Measurements from ENCODE around the gene KRTAP12-4. TPM values are rescaled to one million over a fixed set of nuclear protein-coding genes. Genes with fewer than 3 reads are reported as not detected.

Gene KRTAP12-4
- total RNA-seq, 2 experiments from 2014 or later: not detected

- no peak overlapping the region for H3K27ac Mint-ChIP-seq
- no peaks in the 10 kb centered on the region for H3K27me3 Mint-ChIP-seq
- CTCF ChIA-PET: no interaction called here
- H3K36me3 Mint-ChIP-seq: peaks cover 4% of the 10 kb centered on the region
- H3K9me3 Mint-ChIP-seq: peaks cover 29% of the 10 kb centered on the region
- intact Hi-C loops (cut with micrococcal nuclease): no loop called here
- POLR2A ChIA-PET: no interaction called here
- no peak for DNase-seq
- H3K4me1 Mint-ChIP-seq (ENCODE audit: low read depth): no peaks in the 10 kb centered on the region
- H3K4me3 Mint-ChIP-seq: no peak overlapping the region
Measured at GRCh38 chr21:44609193-44609592, 45.3 kb downstream of the KRTAP12-4 start.

GRCh38 chr21:44606495-44606894 lies 48.0 kb downstream of the KRTAP12-4 start:
- POLR2A ChIA-PET: no interaction called here
- Mint-ChIP-seq H3K9me3 (peaks cover 27% of the 10 kb centered on the region), H3K27me3 (no peaks in the 10 kb centered on the region), H3K4me1 (ENCODE audit: low read depth) (no peaks in the 10 kb centered on the region), H3K36me3 (peaks cover 4% of the 10 kb centered on the region), H3K4me3 (no peak overlapping the region), H3K27ac (no peak overlapping the region)
- CTCF ChIA-PET: no interaction called here
- no peak for DNase-seq
- intact Hi-C loops (cut with micrococcal nuclease): no loop called here

Other genes starting within 250 kb of the KRTAP12-4 start
- 1 to 10 TPM; 2.6 to 2.8 TPM for gene LRRC3, start 199.1 kb downstream of the KRTAP12-4 start, total RNA-seq
- not detected for gene KRTAP10-1, start 114.5 kb downstream of the KRTAP12-4 start, total RNA-seq
- gene KRTAP10-2, start 103.2 kb downstream of the KRTAP12-4 start, total RNA-seq: not detected
- gene KRTAP10-3, start 95.9 kb downstream of the KRTAP12-4 start, total RNA-seq: not detected
- gene KRTAP10-4, start 80.9 kb downstream of the KRTAP12-4 start, total RNA-seq: not detected
- gene KRTAP10-5, start 74.1 kb downstream of the KRTAP12-4 start, total RNA-seq: not detected
- gene KRTAP10-6, start 62.2 kb downstream of the KRTAP12-4 start, total RNA-seq: not detected
- gene KRTAP10-7, start 54.1 kb downstream of the KRTAP12-4 start, total RNA-seq: not detected
- gene KRTAP10-8, start 42.6 kb downstream of the KRTAP12-4 start, total RNA-seq: not detected
- not detected for gene KRTAP10-9, start 27.6 kb downstream of the KRTAP12-4 start, total RNA-seq
- not detected for gene KRTAP10-10, start 17.3 kb downstream of the KRTAP12-4 start, total RNA-seq
- not detected for gene KRTAP10-11, start 8.2 kb downstream of the KRTAP12-4 start, total RNA-seq
- not detected for gene KRTAP12-3, start 3.3 kb upstream of the KRTAP12-4 start, total RNA-seq
- gene KRTAP12-2, start 12.3 kb upstream of the KRTAP12-4 start, total RNA-seq: not detected
- not detected for gene KRTAP12-1, start 27.5 kb upstream of the KRTAP12-4 start, total RNA-seq
- not detected for gene KRTAP10-12, start 42.5 kb upstream of the KRTAP12-4 start, total RNA-seq
- not detected for gene TSPEAR, start 56.9 kb upstream of the KRTAP12-4 start, total RNA-seq
- 10 to 100 TPM; 87.6 to 96.0 TPM for gene UBE2G2, start 147.2 kb upstream of the KRTAP12-4 start, total RNA-seq
- gene SUMO3, start 163.4 kb upstream of the KRTAP12-4 start, total RNA-seq: 10 to 100 TPM; 77.2 to 77.6 TPM
- 10 to 100 TPM; 43.0 to 44.4 TPM for gene PTTG1IP, start 219.0 kb upstream of the KRTAP12-4 start, total RNA-seq

Measured in activated CD4-positive, alpha-beta memory T cell treated with anti-CD3 and anti-CD28 coated beads for 36 hours (primary cell).